ENCODE measurements around the gene ITGB2.

DNA sequence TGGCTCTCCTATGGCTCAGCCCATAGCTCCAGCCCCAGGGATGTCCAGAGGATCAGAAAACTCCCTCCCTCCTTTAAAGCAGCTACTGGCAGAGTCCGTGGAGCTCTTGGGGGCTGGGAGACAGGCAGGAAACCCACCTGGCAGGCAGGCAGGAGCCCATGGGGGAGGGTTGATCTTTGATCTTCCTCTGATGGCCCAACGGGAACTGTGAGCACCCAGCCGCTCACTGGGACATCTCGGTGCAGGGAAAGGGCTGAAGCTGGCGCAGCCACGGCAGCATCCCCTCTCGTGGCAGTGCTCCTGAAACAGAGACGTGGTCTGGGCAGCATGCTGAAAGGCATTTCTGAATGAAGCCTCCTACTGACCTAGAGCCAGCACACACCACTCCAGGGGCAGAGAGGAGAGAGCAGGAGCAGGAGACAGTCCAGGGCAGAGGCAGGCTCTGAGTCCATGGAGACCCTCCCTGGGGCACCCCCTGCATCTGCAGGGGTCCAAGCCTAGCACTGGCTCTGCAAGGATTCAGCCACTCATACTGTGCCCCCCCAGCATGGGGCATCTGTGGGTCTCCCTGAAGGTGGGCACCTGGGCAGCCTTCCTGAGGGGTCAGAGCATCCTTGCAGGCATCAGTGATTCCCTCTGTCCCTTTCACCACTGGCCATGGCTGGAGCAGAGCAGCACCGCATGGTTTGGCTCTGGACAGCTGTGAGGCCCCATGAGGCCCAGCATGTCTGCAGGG, 14.3 kb upstream of the ITGB2 start:
- TF ChIP-seq, protein P1, sequence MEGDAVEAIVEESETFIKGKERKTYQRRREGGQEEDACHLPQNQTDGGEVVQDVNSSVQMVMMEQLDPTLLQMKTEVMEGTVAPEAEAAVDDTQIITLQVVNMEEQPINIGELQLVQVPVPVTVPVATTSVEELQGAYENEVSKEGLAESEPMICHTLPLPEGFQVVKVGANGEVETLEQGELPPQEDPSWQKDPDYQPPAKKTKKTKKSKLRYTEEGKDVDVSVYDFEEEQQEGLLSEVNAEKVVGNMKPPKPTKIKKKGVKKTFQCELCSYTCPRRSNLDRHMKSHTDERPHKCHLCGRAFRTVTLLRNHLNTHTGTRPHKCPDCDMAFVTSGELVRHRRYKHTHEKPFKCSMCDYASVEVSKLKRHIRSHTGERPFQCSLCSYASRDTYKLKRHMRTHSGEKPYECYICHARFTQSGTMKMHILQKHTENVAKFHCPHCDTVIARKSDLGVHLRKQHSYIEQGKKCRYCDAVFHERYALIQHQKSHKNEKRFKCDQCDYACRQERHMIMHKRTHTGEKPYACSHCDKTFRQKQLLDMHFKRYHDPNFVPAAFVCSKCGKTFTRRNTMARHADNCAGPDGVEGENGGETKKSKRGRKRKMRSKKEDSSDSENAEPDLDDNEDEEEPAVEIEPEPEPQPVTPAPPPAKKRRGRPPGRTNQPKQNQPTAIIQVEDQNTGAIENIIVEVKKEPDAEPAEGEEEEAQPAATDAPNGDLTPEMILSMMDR (IDR thresholded peaks at IDR 0.05): no peak
- TF ChIP-seq POLR2A (IDR thresholded peaks at IDR 0.05): no peak
